GM12878 (cell line): Measurements from ENCODE around the gene CPA2.

Experiments
- CEBPB ChIP-seq, 2 experiments: fragments of 150-350 bp in 1 of 2; IDR thresholded peaks; 2 replicates each; pipeline ENCODE4 v1.6.1; 2012 to 2014; ENCODE audit warnings: low read depth in 2 of 2, low read length in 2 of 2, borderline replicate concordance in 1 of 2, inconsistent platforms in 1 of 2
- CTCF ChIP-seq, 3 experiments: IDR thresholded peaks in 2 of 3; conservative IDR thresholded peaks in 1 of 3; 2 replicates each; pipeline ENCODE4 v1.5.1; 2011; ENCODE audit warnings: low read depth in 3 of 3, low read length in 3 of 3, mild to moderate bottlenecking in 3 of 3, control low read depth in 2 of 3, moderate library complexity in 2 of 3, inconsistent platforms in 1 of 3, mixed read lengths in 1 of 3; ENCODE audit not compliant: control insufficient read depth in 2 of 3, insufficient read depth in 1 of 3; ENCODE audit errors: extremely low read depth in 1 of 3
- FOXM1 ChIP-seq: IDR thresholded peaks from 2 replicates; pipeline ENCODE4 v1.6.1; 2012; ENCODE audit warnings: low read depth, mild to moderate bottlenecking, inconsistent platforms, low read length, moderate library complexity
- MAX ChIP-seq: IDR thresholded peaks from 2 replicates; pipeline ENCODE4 v1.6.1; 2012; ENCODE audit warnings: low read depth, low read length, improper control_type of control experiment
- MYC ChIP-seq: IDR thresholded peaks from 2 replicates; pipeline ENCODE4 v1.6.1; 2011; ENCODE audit warnings: mild to moderate bottlenecking, low read length, moderate library complexity, inconsistent platforms; ENCODE audit not compliant: insufficient read depth, insufficient replicate concordance, insufficient read length, severe bottlenecking
- NR2C1 ChIP-seq: fragments of 450-650 bp; IDR thresholded peaks from 2 replicates; pipeline ENCODE4 v1.6.1; 2017; ENCODE audit warnings: antibody characterized with exemption, mild to moderate bottlenecking, moderate library complexity
- SMC3 ChIP-seq: IDR thresholded peaks from 2 replicates; pipeline ENCODE4 v1.6.1; 2011; ENCODE audit warnings: low read length, improper control_type of control experiment, borderline replicate concordance
- SREBF2 ChIP-seq: IDR thresholded peaks from 2 replicates; pipeline ENCODE4 v1.6.1; 2012; ENCODE audit warnings: mild to moderate bottlenecking, low read length
- ZNF384 ChIP-seq: IDR thresholded peaks from 2 replicates; pipeline ENCODE4 v1.6.1; 2012; ENCODE audit warnings: low read depth, mild to moderate bottlenecking, low read length, improper control_type of control experiment, borderline replicate concordance
- TF ChIP-seq, protein P1 (sequence below): fragments of 450-650 bp; IDR thresholded peaks from 2 replicates; pipeline ENCODE4 v1.6.1; 2016; ENCODE audit warnings: mild to moderate bottlenecking, moderate library complexity, borderline replicate concordance

- TF ChIP-seq MAX: no peak
- TF ChIP-seq CTCF (IDR thresholded peaks at IDR 0.05 in 2 of 3, conservative IDR thresholded peaks at IDR 0.05 in 1 of 3; ENCODE audit: control insufficient read depth in 2 of 3, extremely low read depth in 1 of 3, insufficient read depth in 1 of 3, low read depth in 3 of 3, low read length in 3 of 3): no peak
- TF ChIP-seq, protein P1, sequence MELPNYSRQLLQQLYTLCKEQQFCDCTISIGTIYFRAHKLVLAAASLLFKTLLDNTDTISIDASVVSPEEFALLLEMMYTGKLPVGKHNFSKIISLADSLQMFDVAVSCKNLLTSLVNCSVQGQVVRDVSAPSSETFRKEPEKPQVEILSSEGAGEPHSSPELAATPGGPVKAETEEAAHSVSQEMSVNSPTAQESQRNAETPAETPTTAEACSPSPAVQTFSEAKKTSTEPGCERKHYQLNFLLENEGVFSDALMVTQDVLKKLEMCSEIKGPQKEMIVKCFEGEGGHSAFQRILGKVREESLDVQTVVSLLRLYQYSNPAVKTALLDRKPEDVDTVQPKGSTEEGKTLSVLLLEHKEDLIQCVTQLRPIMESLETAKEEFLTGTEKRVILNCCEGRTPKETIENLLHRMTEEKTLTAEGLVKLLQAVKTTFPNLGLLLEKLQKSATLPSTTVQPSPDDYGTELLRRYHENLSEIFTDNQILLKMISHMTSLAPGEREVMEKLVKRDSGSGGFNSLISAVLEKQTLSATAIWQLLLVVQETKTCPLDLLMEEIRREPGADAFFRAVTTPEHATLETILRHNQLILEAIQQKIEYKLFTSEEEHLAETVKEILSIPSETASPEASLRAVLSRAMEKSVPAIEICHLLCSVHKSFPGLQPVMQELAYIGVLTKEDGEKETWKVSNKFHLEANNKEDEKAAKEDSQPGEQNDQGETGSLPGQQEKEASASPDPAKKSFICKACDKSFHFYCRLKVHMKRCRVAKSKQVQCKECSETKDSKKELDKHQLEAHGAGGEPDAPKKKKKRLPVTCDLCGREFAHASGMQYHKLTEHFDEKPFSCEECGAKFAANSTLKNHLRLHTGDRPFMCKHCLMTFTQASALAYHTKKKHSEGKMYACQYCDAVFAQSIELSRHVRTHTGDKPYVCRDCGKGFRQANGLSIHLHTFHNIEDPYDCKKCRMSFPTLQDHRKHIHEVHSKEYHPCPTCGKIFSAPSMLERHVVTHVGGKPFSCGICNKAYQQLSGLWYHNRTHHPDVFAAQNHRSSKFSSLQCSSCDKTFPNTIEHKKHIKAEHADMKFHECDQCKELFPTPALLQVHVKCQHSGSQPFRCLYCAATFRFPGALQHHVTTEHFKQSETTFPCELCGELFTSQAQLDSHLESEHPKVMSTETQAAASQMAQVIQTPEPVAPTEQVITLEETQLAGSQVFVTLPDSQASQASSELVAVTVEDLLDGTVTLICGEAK: no peak
- no peak for TF ChIP-seq SREBF2
- TF ChIP-seq FOXM1: no peak
- TF ChIP-seq MYC: no peak
- TF ChIP-seq CEBPB (IDR thresholded peaks at IDR 0.05; ENCODE audit: borderline replicate concordance in 1 of 2, low read depth in 2 of 2, low read length in 2 of 2): no peak
- no peak for TF ChIP-seq SMC3
- no peak for TF ChIP-seq NR2C1
- no peak for TF ChIP-seq ZNF384
These were observed 57.8 kb downstream of the CPA2 start for GRCh38 chr7:130324306-130324943.
